KMS-11 (cell line): ENCODE measurements around the gene VIL1.

Source experiments
- H2AFZ ChIP-seq: fragments of 200-600 bp; sonication (generic); 2 replicates; pipeline ENCODE4 v1.6.1; 2016; ENCODE audit warnings: antibody characterized with exemption, mixed run types, low read depth
- H3K27ac ChIP-seq: fragments of 200-600 bp; sonication (generic); 2 replicates; pipeline ENCODE4 v1.6.1; 2016; ENCODE audit warnings: mild to moderate bottlenecking, mixed run types
- H3K27me3 ChIP-seq: fragments of 200-600 bp; sonication (generic); 2 replicates; pipeline ENCODE4 v1.6.1; 2017; ENCODE audit warnings: mild to moderate bottlenecking, low read depth, mixed run types, moderate library complexity; ENCODE audit not compliant: insufficient read depth
- H3K36me3 ChIP-seq: fragments of 200-600 bp; sonication (generic); 2 replicates; pipeline ENCODE4 v1.6.1; 2017; ENCODE audit warnings: mild to moderate bottlenecking, mixed run types; ENCODE audit not compliant: insufficient read depth
- H3K4me1 ChIP-seq: fragments of 200-600 bp; sonication (generic); 2 replicates; pipeline ENCODE4 v1.6.1; 2016; ENCODE audit warnings: mild to moderate bottlenecking, low read depth, mixed run types; ENCODE audit not compliant: poor library complexity, severe bottlenecking
- H3K4me2 ChIP-seq: fragments of 200-600 bp; sonication (generic); 2 replicates; pipeline ENCODE4 v1.7.0; 2016; ENCODE audit warnings: mild to moderate bottlenecking, mixed run types
- H3K4me3 ChIP-seq: fragments of 200-600 bp; sonication (generic); IDR thresholded peaks from 2 replicates; pipeline ENCODE4 v1.6.1; 2017; ENCODE audit warnings: low read depth, low read length, mixed read lengths; ENCODE audit not compliant: insufficient read depth
- H3K79me2 ChIP-seq: fragments of 200-600 bp; sonication (generic); 2 replicates; pipeline ENCODE4 v1.6.1; 2016; ENCODE audit warnings: low read depth, mixed run types; ENCODE audit not compliant: insufficient read depth
- H3K9ac ChIP-seq: fragments of 200-600 bp; sonication (generic); 2 replicates; pipeline ENCODE4 v1.6.1; 2016; ENCODE audit warnings: mild to moderate bottlenecking, mixed run types
- H4K20me1 ChIP-seq: fragments of 200-600 bp; sonication (generic); 2 replicates; pipeline ENCODE4 v1.6.1; 2016; ENCODE audit warnings: mild to moderate bottlenecking, mixed run types; ENCODE audit not compliant: insufficient read depth
- TF ChIP-seq, protein P1 (sequence below): fragments of 200-600 bp; sonication (generic); conservative IDR thresholded peaks from 2 replicates; pipeline ENCODE4 v1.6.1; 2017; ENCODE audit warnings: low read depth, mild to moderate bottlenecking, antibody characterized with exemption, low read length, moderate library complexity, mixed read lengths

The VIL1 gene

DNA sequence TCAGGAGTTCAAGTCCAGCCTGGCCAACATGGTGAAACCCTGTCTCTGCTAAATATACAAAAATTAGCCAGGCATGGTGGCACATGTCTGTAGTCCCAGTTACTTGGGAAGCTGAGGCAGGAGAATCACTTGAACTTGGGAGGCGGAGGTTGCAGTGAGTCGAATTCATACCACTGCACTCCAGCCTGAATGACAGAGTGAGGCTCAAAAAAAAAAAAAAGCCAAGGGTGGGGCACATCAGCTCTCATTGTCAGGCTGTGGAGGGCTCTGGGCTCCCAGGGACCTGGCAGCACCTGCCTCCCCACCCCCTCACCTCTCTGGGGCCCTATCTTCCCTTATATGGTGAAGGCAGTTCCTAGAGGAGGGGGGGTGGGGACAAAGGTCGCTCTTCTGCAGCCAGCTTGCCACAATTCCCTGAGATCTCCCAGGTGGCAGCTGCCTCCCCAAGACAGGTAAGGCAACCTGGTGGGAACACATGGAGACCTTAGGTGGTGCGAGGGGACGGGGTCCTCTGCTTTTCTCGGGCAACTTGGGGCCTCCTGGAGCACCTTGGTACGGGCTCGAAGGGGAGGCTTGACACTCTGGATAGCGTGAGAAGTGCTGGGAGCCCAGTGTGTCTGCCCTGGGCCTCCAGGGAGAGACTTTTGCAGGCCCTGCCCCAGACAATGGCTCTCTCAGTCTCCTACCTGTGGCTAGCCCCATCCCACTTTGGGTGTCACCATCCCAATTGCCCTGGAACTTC lies at the start of gene VIL1:
Gene VIL1, plus strand, starts transcription at position 407 of the 742 bp plus-strand sequence. CDS start 4,656 bp downstream, outside the sequence.
- Histone ChIP-seq H2AFZ (no peak within 1 kb of the TSS), H3K27me3 (no peaks in the 10 kb centered on the region), H4K20me1 (no peaks in the 10 kb centered on the region), H3K36me3 (no peaks in the 10 kb centered on the region), H3K4me2 (peak within 1 kb of the TSS; percentile 33; the same call in 1 of the 2 replicates), H3K27ac (no peak within 1 kb of the TSS), H3K4me3 (no peak within 1 kb of the TSS), H3K4me1 (peaks cover 14% of the 10 kb centered on the region), H3K79me2 (no peaks in the 10 kb centered on the region), H3K9ac (no peak within 1 kb of the TSS)
- TF ChIP-seq, protein P1, sequence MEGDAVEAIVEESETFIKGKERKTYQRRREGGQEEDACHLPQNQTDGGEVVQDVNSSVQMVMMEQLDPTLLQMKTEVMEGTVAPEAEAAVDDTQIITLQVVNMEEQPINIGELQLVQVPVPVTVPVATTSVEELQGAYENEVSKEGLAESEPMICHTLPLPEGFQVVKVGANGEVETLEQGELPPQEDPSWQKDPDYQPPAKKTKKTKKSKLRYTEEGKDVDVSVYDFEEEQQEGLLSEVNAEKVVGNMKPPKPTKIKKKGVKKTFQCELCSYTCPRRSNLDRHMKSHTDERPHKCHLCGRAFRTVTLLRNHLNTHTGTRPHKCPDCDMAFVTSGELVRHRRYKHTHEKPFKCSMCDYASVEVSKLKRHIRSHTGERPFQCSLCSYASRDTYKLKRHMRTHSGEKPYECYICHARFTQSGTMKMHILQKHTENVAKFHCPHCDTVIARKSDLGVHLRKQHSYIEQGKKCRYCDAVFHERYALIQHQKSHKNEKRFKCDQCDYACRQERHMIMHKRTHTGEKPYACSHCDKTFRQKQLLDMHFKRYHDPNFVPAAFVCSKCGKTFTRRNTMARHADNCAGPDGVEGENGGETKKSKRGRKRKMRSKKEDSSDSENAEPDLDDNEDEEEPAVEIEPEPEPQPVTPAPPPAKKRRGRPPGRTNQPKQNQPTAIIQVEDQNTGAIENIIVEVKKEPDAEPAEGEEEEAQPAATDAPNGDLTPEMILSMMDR: no peak

- Histone ChIP-seq H3K4me2 (no peak overlapping the region), H2AFZ (no peak overlapping the region), H4K20me1 (no peaks in the 10 kb centered on the region), H3K4me1 (no peaks in the 10 kb centered on the region), H3K4me3 (no peak overlapping the region), H3K27me3 (no peaks in the 10 kb centered on the region), H3K27ac (no peak overlapping the region), H3K36me3 (no peaks in the 10 kb centered on the region), H3K9ac (no peak overlapping the region), H3K79me2 (no peaks in the 10 kb centered on the region)
- TF ChIP-seq, protein P1: no peak
Measured at GRCh38 chr2:218369330-218369729, 49.6 kb upstream of the VIL1 start.

- no peak overlapping the region for H3K4me2 ChIP-seq
Measured at GRCh38 chr2:218370410-218371063, 48.4 kb upstream of the VIL1 start.

DNA sequence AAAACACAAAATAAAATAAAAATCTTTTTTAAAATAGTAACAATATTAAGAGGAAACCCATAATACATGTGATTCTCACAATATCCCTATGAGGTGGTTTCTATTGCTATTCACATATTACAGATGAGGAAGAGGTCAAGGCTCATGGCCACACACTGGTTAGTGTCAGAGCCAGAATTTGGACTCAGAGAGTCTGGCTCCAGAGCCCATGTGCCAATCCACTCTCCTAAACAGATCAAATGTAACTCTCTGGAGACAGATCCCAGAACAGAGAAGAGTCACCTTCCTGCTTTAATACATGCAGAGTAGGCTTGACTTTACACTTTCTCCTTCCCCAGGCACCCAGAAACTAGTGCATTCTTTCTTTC lies 47.0 kb upstream of the VIL1 start:
- H3K27ac ChIP-seq: no peak overlapping the region
- H3K79me2 ChIP-seq: no peaks in the 10 kb centered on the region
- no peak overlapping the region for H2AFZ ChIP-seq
- no peak overlapping the region for H3K4me2 ChIP-seq
- no peak overlapping the region for H3K4me3 ChIP-seq
- H3K4me1 ChIP-seq: no peaks in the 10 kb centered on the region
- TF ChIP-seq, protein P1: no peak
- H3K36me3 ChIP-seq: no peaks in the 10 kb centered on the region
- H3K9ac ChIP-seq: no peak overlapping the region
- H3K27me3 ChIP-seq: no peaks in the 10 kb centered on the region
- no peaks in the 10 kb centered on the region for H4K20me1 ChIP-seq

More at GRCh38 chr2:218370410-218371063, 48.4 kb upstream of the VIL1 start:
- H3K4me1 ChIP-seq: no peaks in the 10 kb centered on the region
- H2AFZ ChIP-seq: no peak overlapping the region
- no peaks in the 10 kb centered on the region for H3K27me3 ChIP-seq
- H3K79me2 ChIP-seq: no peaks in the 10 kb centered on the region
- H3K36me3 ChIP-seq: no peaks in the 10 kb centered on the region
- no peak overlapping the region for H3K9ac ChIP-seq
- H3K4me3 ChIP-seq: no peak overlapping the region
- TF ChIP-seq, protein P1: no peak
- no peak overlapping the region for H3K27ac ChIP-seq
- no peaks in the 10 kb centered on the region for H4K20me1 ChIP-seq
